Fibroblast of the aortic adventitia (primary cell): ENCODE data around the gene ADGRE1. TPM values are rescaled to one million over a fixed set of nuclear protein-coding genes. Genes with fewer than 3 reads are reported as not detected.

Experiments
- DNase-seq: peaks from one replicate; pipeline ENCODE4 v3.0.0-alpha.2; 2010; ENCODE audit warnings: low read depth
- H3K4me3 ChIP-seq: 2 replicates; pipeline ENCODE4 v1.5.1; 2011; ENCODE audit warnings: low read depth, mild to moderate bottlenecking, control low read depth, low read length, moderate library complexity
- total RNA-seq: library from RNA; depleted of rRNA; stranded (reverse); fragments of >200 nt; gene quantifications from 2 replicates; pipeline ENCODE4 v1.2.3, GENCODE V29; 2012; ENCODE audit warnings: low replicate concordance
- TF ChIP-seq, protein P1 (sequence below): IDR thresholded peaks from 2 replicates; pipeline ENCODE4 v1.5.1; 2011; ENCODE audit warnings: mild to moderate bottlenecking, low read length, control low read depth, inconsistent platforms; ENCODE audit not compliant: insufficient read depth

ADGRE1 gene
- total RNA-seq, 1 donor: not detected

DNA sequence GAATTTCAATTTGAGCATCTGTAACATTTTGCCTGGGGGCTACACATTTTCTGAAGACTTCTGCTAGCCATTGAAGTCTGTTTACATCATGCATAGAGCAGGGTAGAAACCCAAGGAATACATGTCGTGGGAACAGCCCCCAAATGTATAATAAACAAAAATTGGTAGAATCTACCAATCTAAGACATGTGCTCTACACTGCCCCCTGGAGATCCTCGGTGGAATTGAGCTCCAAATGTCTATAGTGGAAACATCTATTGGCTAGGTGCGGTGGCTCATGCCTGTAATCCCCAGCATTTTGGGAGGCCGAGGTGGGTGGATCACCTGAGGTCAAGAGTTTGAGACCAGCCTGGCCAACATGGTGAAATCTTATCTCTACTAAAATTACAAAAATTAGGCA, 76.6 kb downstream of the ADGRE1 start:
- TF ChIP-seq, protein P1, sequence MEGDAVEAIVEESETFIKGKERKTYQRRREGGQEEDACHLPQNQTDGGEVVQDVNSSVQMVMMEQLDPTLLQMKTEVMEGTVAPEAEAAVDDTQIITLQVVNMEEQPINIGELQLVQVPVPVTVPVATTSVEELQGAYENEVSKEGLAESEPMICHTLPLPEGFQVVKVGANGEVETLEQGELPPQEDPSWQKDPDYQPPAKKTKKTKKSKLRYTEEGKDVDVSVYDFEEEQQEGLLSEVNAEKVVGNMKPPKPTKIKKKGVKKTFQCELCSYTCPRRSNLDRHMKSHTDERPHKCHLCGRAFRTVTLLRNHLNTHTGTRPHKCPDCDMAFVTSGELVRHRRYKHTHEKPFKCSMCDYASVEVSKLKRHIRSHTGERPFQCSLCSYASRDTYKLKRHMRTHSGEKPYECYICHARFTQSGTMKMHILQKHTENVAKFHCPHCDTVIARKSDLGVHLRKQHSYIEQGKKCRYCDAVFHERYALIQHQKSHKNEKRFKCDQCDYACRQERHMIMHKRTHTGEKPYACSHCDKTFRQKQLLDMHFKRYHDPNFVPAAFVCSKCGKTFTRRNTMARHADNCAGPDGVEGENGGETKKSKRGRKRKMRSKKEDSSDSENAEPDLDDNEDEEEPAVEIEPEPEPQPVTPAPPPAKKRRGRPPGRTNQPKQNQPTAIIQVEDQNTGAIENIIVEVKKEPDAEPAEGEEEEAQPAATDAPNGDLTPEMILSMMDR: peak; percentile 19
- no peak for DNase-seq
- H3K4me3 ChIP-seq: no peak overlapping the region

- no peak overlapping the region for H3K4me3 ChIP-seq
- DNase-seq: no peak
- TF ChIP-seq, protein P1: no peak
Measured at GRCh38 chr19:6967967-6968366, 80.6 kb downstream of the ADGRE1 start.

GRCh38 chr19:6969490-6969889, 82.1 kb downstream of the ADGRE1 start:
- H3K4me3 ChIP-seq: no peak overlapping the region
- DNase-seq: no peak
- TF ChIP-seq, protein P1: no peak

- DNase-seq: no peak
- TF ChIP-seq, protein P1: no peak
- no peak overlapping the region for H3K4me3 ChIP-seq
Measured at GRCh38 chr19:6970021-6970420, 82.6 kb downstream of the ADGRE1 start.

- TF ChIP-seq, protein P1: no peak
- no peak for DNase-seq
- no peak overlapping the region for H3K4me3 ChIP-seq
Measured at GRCh38 chr19:6970443-6970842, 83.1 kb downstream of the ADGRE1 start.

GRCh38 chr19:6971366-6971765, 84.0 kb downstream of the ADGRE1 start:
- no peak overlapping the region for H3K4me3 ChIP-seq
- TF ChIP-seq, protein P1: no peak
- DNase-seq: no peak

DNA sequence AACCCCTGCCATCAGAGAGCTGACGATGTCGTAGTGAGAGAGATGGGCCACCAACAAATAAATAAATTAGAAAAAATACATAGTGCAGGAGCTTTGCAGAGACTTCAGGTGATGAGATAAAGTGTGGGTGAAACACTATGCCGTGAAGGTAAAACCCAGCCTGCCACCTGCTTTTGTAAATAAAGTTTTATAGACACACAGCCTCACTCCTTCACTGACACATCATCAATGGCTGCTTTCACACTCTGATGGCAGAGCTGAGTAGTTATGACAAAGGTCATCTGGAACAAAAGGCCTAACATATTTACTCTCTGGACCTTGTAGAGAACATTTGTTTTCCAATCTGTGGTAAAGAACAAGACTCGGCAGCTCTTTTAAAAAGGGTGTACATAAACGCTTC, 88.8 kb downstream of the ADGRE1 start:
- H3K4me3 ChIP-seq: no peak overlapping the region
- TF ChIP-seq, protein P1: no peak
- no peak for DNase-seq
